Peyer's patch (tissue), 4 donors: ENCODE results near the gene ZNF362.

ENCODE experiments used
- CTCF ChIP-seq, 6 experiments: fragments of 450-650 bp in 4 of 6; fragments of 200-600 bp in 2 of 6; sonication (generic) in 1 of 6; IDR thresholded peaks; one replicate each; pipeline ENCODE4 v1.5.1; 2017 to 2019; ENCODE audit warnings: antibody characterized with exemption in 6 of 6, mild to moderate bottlenecking in 3 of 6, moderate library complexity in 1 of 6
- POLR2A ChIP-seq, 2 donors: fragments of 450-650 bp; IDR thresholded peaks; one replicate each; pipeline ENCODE4 v1.5.1; 2017; ENCODE audit warnings: antibody characterized with exemption in 2 of 2, mild to moderate bottlenecking in 2 of 2, moderate library complexity in 2 of 2

- TF ChIP-seq CTCF (IDR thresholded peaks at IDR 0.05) (no peak), POLR2A (IDR thresholded peaks at IDR 0.05) (no peak)
Observed at GRCh38 chr1:33339413-33339812, 83.1 kb downstream of the ZNF362 start.
